GM12875 (cell line): Measurements from ENCODE around the gene CD19.

ENCODE experiments used
- H3K4me3 ChIP-seq: one replicate; pipeline ENCODE4 v1.5.1; 2011; ENCODE audit warnings: low read depth, low read length, control low read depth
- CTCF ChIP-seq: IDR thresholded peaks from 2 replicates; pipeline ENCODE4 v1.5.1; 2011; ENCODE audit warnings: low read depth, mild to moderate bottlenecking, control low read depth, inconsistent platforms, low read length, moderate library complexity, borderline replicate concordance; ENCODE audit not compliant: insufficient read depth

CD19 gene

GRCh38 chr16:28893291-28893690 lies 38.5 kb upstream of the CD19 start:
- no peak for TF ChIP-seq CTCF
- H3K4me3 ChIP-seq = no peak overlapping the region

GRCh38 chr16:28895609-28896008 lies 36.2 kb upstream of the CD19 start:
- no peak for TF ChIP-seq CTCF
- no peak overlapping the region for H3K4me3 ChIP-seq

DNA sequence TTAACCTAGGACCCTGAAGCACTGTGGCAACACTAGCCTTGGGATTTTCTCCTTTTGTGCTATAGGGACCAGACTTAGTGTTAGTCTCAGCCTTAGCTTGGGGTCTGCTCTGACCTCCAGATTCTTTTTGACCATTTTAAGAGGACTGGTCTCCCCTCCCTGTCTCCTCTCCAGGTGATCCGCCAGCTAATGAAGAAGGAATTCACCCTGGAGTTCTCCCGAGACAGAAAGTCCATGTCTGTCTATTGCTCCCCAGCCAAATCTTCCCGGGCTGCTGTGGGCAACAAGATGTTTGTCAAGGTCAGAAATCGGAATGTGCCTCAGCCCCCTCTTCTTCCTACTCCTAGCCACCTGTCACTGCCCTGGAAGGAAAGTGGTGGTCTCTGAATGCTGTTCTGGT lies 33.9 kb upstream of the CD19 start:
- no peak overlapping the region for H3K4me3 ChIP-seq
- no peak for TF ChIP-seq CTCF

- H3K4me3 ChIP-seq = no peak overlapping the region
- TF ChIP-seq CTCF = no peak
These were observed 33.5 kb upstream of the CD19 start for GRCh38 chr16:28898266-28898665.

GRCh38 chr16:28898942-28899341 lies 32.8 kb upstream of the CD19 start:
- TF ChIP-seq CTCF = no peak
- no peak overlapping the region for H3K4me3 ChIP-seq

GRCh38 chr16:28899882-28900590 lies 31.7 kb upstream of the CD19 start:
- no peak for TF ChIP-seq CTCF
- H3K4me3 ChIP-seq = no peak overlapping the region

DNA sequence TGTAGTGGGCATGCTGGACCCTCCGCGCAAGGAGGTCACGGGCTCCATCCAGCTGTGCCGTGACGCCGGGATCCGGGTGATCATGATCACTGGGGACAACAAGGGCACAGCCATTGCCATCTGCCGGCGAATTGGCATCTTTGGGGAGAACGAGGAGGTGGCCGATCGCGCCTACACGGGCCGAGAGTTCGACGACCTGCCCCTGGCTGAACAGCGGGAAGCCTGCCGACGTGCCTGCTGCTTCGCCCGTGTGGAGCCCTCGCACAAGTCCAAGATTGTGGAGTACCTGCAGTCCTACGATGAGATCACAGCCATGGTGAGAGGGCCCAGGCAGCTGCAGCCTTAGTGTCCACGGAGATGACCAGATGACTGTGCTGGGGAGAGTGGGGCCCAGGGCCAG lies 31.2 kb upstream of the CD19 start:
- H3K4me3 ChIP-seq = no peak overlapping the region
- TF ChIP-seq CTCF = no peak
